Posterior vena cava (tissue), 2 donors: Measurements from ENCODE around the gene ZNF503. TPM values are rescaled to one million over a fixed set of nuclear protein-coding genes. Genes with fewer than 3 reads are reported as not detected.

ENCODE experiments used
- DNase-seq: peaks from one replicate; pipeline ENCODE4 v3.0.0-alpha.2; 2020; ENCODE audit warnings: low spot score
- intact Hi-C, 2 donors: fragments of 100-400 bp; cut with DNase I; formaldehyde crosslinking; loops; one replicate each; pipeline versions ENCODE4 v1.14.1 to v1.14.2; 2022 to 2023
- total RNA-seq, 2 donors: library from RNA; stranded (reverse); fragmentation: NEBNext Ultra II Directional; extraction: Animal tissue kit (Norgen Biotek cat#: 25700); gene quantifications; one replicate each; pipeline ENCODE4 v1.2.1, GENCODE V29; 2021
- donor health status: DM: yes; HTN: yes; CAD: no.
- donor health status: DM: yes; HTN: yes; CAD: no.

Gene ZNF503
- total RNA-seq, 2 donors from 2014 or later = 27.9 to 36.0 TPM

- no peak for DNase-seq
- intact Hi-C loops = loop anchor here (5.0 kb wide), 2 partner anchors 1148 to 1523 kb away; no protein-coding TSS in a partner anchor
These were observed 2.7 kb downstream of the ZNF503 start for GRCh38 chr10:75398692-75399460.

- no peak for DNase-seq
- intact Hi-C loops = loop anchor here (5.0 kb wide), 2 partner anchors 1149 to 1524 kb away; no protein-coding TSS in a partner anchor
These were observed 3.3 kb downstream of the ZNF503 start for GRCh38 chr10:75398200-75398691.

DNA sequence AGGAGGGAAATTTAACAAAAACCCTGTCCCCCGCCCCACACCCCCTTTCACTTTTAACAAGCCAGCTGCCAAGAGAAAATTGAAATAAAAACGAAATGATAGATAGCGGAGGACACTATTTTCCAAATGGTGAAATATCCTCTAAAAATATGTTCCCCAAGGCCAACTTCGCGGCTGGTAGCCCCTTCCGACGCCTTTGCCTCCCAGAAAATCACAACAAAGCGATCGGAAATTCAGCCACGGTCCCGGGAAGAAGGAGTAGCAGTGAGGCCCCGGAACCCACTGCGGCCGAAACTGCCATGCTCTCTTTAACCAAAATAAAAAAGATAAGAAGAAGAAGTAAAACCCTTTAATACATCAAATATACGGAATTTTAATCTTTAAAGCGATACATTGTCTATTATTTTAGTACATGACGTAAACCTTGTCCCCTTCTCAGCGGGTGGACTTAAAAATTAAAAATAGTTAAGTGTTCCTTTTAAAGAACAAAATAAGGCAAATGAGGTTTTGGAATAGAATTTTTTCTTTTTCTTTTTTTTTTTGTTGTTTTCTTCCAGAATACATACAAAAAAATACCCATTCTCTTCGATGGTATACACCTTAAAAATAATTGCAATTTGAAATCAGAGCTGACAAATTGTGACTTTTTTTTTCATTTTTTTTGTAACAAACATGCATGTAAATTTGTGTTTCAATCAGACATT is 3.9 kb downstream of the ZNF503 start:
- intact Hi-C loops = loop anchor here (5.0 kb wide), 2 partner anchors 1150 to 1525 kb away; no protein-coding TSS in a partner anchor
- no peak for DNase-seq

DNA sequence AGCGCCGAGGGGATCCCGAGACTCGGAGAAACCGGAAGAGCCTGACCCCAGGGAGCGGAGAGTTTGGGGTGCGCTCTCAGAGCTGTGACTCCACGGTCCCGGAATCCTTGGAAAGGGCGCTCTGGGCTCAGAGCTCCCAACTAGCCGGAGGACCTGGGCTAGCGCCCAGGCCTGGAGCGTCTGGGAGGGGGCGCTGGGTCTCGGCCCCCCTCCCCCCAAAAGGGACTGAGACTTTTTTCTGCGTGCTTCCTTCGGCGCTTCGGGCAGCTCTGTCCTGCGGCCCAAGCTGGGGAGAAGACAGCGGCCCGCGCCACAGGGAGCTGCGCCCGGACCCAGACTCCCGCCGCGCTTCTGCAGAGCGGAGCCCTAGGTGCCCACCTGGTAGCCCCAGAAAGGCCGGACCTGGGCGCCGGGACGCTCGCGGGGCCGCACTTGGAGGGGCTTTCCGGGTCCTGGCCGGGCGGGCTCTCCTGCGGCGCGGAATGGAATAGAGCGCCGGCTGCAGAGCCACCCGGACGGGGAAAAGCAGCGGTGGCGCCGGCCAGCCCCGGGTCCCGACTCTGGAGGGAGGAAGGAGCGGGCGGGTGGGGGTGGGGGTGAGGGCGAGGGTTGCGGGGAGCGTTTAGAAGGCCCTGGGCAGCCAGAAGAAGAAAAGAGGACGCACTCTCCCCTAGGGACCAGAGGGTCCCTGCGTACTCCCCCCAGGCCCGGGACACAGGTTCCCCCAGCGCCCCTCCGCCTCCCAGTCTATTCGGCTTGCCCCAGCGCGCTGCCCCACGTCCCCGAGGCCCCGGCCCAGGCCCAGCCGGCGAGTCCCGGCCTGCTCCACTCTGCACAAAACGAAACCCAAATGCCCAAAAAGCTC is 4.7 kb downstream of the ZNF503 start:
- no peak for DNase-seq
- intact Hi-C loops = loop anchor here (5.0 kb wide), 2 partner anchors 1150 to 1525 kb away; no protein-coding TSS in a partner anchor

- intact Hi-C loops = loop anchor here (5.0 kb wide), 2 partner anchors 1151 to 1526 kb away; no protein-coding TSS in a partner anchor
- no peak for DNase-seq
These were observed 5.5 kb downstream of the ZNF503 start for GRCh38 chr10:75395932-75396630.

- intact Hi-C loops = loop anchor here (5.0 kb wide), 2 partner anchors 1152 to 1527 kb away; no protein-coding TSS in a partner anchor
- DNase-seq = peak; percentile 86
These were observed 6.3 kb downstream of the ZNF503 start for GRCh38 chr10:75395066-75395931.

GRCh38 chr10:75394221-75394620 is 7.3 kb downstream of the ZNF503 start:
- intact Hi-C loops = no loop called here
- no peak for DNase-seq

GRCh38 chr10:75392744-75393143 is 8.8 kb downstream of the ZNF503 start:
- intact Hi-C loops = no loop called here

DNA sequence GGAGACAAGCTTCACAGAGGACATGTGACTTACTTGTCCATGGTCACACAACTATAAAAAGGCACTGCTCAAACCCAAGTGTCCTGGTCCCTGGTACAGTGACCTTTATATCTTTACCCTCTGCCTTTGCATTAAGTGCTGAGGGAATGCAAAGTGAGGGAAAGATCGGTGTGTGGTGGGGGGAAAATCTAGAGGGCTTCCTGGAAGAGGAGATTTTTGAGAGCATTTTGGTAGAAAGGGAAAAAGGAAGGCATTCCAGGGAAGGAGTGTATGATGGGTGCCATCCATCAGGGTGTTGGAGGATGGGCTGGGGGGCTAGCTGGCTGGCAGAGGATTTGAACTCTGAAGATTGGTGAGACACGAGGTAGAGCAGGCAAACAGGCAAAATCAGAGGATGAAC is 9.3 kb downstream of the ZNF503 start:
- DNase-seq = no peak
- intact Hi-C loops = no loop called here

More at GRCh38 chr10:75392744-75393143, 8.8 kb downstream of the ZNF503 start:
- no peak for DNase-seq

DNA sequence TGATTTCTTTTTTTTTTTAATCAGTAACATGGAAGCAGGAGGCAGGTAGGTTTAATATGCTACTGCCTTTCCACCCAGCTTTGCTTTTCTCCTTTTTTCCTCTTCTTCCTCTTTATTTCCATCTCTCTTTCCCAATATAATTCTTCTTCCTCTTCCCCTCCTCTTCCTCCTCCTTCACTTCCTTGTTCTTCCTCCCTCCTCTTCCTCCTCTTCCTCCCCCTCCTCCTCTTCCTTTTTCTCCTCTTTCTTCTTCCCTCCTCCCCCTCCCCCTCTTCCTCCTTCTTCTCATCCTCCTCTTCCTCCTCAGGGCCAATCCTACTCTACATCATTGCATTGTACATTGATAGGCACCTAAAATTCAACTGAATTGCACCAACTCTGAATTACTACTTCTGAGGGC is 11.4 kb downstream of the ZNF503 start:
- DNase-seq = no peak
- intact Hi-C loops = no loop called here

DNA sequence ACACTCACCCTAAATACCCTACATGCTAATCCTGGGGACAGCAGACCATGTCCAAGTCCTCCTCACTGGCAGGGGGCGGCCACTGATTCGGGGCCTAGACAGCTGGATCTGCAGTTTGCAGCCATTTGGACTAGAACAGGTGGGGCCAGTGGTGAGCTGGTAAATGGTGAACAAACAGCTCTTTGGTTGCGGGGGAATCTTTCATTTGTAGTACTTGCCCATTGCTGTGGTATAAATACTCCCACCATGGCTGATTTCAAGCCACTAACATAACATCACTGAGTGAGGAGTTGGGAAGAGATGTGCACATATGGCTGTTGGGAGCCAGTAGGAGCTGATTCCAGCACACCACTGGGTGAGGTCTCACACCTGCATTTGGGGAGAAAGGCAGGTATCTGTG is 13.5 kb downstream of the ZNF503 start:
- no peak for DNase-seq
- intact Hi-C loops = no loop called here

DNA sequence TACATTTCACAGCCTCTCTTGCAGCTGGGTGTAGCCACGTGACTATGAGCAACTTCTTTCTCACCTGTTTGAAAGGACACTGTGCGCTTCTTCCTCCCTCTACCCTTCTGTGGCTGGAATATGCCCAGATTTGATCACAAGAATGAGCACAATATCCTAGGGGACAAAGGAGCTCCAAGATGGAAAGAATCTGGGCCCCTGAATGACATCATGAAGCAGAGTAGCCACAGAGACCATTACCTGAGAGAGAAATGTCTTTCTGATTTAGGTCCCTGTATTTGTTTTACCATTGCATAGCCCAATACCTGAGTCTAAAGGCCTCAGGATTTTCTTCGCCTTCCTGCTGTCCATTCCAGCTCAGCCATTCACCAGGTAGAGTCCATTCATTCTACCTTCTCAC is 15.4 kb downstream of the ZNF503 start:
- DNase-seq = no peak
- intact Hi-C loops = no loop called here

DNA sequence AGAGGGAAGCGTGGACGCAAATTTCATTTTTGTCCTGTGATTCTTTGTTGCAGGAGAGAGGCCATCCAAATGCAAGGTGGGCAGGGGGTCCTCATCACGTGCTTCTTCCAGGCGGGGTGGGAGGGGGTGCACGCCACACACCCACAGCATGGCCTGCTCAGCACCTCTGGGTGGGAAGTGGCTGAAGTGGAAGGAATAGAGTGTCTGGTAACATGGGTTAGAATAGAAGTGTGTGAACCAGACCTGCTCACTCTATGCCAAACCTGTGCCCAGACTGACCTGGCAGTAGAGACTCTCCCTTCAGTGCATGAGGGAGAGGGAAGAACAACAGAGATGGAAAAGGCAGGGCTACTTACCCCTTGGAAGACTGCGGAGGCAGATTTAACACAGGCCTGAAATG is 21.7 kb downstream of the ZNF503 start:
- no peak for DNase-seq
- intact Hi-C loops = no loop called here

DNA sequence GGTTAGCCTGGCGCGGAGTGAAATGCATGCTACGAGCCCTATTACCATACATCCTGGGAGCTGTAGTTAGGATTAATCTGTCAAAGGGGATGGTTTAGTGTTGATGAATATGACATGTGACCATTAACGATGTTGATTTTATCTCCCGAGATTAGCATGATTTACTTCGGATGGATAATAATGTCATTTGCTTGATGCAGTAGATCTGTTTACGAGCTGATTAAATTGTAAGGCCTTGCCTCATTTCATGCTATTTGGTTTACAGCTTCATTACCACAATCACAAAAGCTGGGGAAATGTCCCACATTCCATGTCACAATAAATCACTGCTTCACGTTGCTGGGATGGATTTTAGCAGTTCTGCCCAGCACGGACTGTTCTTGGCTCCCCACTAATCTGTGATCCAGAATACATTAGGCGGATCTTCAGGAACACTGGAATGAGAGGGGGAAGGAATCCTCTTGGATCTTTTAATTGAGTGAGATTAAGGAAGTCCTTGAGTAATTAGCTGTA is 22.3 kb downstream of the ZNF503 start:
- intact Hi-C loops = no loop called here
- DNase-seq = no peak

DNA sequence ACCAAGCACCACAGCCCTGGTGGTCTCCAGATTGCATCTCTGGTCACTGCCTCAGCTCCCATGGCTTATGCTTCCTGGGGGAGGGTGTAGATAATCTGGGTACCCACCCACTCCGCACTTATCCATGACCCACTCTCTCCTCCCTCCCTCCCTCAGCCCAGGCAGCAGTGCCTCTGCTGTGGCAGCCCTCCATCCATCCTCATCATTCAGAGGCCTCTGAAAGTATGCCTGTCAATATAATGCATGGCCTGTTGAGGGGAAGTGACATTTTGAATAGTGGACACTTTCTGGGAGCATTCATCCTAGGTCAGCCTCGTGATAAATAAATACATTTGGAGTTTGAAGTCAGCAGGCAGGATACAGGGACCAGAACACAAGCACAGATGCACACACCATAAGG is 23.2 kb downstream of the ZNF503 start:
- DNase-seq = no peak
- intact Hi-C loops = no loop called here

DNA sequence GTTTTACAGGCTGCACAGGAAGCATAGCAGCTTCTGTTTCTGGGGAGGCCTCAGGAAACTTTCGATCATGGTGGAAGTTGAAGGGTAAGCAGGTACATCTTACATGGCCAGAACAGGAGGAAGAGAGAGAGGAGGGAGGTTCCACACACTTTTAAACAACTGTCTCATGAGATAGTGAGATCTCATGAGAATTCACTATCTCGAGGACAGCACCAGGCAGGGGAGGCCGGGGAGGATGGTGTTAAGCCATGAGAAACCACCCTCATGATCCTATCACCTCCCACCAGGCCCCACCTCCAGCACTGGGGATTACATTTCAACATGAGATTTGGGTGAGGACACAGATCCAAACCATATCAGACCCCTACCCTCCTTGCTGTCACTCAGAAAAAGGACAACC is 23.7 kb downstream of the ZNF503 start:
- intact Hi-C loops = no loop called here
- no peak for DNase-seq

- DNase-seq = no peak
- intact Hi-C loops = no loop called here
These were observed 25.7 kb downstream of the ZNF503 start for GRCh38 chr10:75375838-75376237.

DNA sequence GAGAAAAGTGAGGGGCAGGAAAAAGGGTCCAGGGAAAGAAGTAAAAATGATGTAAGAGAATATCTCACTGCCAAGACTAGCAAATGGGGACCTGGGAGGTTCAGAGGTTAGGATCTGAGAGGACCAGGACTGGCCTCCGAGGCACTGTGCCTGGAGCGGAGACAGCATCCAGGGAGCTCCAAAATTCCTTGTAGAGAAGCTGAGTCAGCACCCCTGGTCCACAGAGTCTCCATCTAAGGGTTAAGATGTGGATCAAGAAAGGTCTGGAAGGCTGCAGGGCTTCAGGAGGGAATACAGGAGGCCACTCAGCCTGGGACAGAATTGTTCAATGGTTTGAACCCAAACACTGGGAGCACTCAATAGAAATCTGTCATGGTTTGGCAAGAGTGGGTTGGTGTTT is 30.6 kb downstream of the ZNF503 start:
- intact Hi-C loops = no loop called here
- DNase-seq = no peak
